ENCODE measurements around the gene KIFC3. TPM values are rescaled to one million over a fixed set of nuclear protein-coding genes. Genes with fewer than 3 reads are reported as not detected.

Gene KIFC3
- total and polyA plus RNA-seq, 2 of the 13 experiments (the other 11 are each of a cell fraction or from before 2014, with no cell fraction given): 42.1 to 45.3 TPM

DNA sequence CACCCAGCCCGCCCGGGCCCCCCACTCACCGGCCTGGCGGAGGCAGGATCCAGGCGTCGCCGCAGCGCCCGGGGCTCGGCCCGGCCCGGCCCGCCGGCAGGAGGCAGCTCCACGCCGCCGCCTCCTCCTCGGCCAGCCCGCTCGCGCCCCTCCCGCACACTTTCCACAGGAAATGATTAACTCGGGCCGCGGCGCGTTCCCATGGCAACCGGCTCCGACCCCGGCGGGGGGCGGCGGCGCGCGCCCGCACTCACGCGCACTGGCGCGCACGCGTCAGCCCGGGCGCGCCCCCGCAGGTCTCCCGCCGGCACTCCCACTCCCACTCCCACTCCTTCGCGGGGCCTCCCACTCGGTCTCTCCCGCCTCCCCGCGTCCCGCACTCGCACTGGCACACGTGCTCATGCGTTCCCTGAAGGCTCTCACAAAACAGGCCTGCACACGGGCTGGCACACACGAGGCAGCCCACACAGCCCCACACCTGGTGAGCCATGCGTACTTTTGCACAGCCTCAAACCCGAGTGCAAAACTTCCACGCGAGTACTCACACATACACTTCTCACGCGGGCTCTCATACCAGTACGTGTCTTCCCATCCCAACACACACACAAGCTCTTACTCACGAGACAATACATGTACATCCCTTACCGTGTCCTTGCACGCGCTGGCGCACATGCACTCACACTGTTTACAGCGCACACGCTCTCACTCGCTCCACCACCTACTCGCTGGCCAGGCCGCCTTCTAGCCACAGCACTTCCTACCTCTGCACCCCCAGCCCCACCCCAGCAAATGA, at the start of gene KIFC3 (continued):
- TF ChIP-seq PRDM10 (CRISPR knock-in tag; IDR thresholded peaks at IDR 0.05; ENCODE audit: low read depth) (0 out of 2 replicates have a peak, but pooled peaks have one; percentile 31), SP140L (CRISPR knock-in tag; IDR thresholded peaks at IDR 0.05; ENCODE audit: borderline replicate concordance) (no peak), TAF1 (CRISPR knock-in tag; IDR thresholded peaks at IDR 0.05) (no peak; the same call in 1 of the 2 replicates), ZNF7 (CRISPR knock-in tag; IDR thresholded peaks at IDR 0.05) (no peak), TMF1 (CRISPR knock-in tag; IDR thresholded peaks at IDR 0.05; ENCODE audit: low read depth) (peak; percentile 93), SMARCC2 (IDR thresholded peaks at IDR 0.05) (no peak), PAF1 (CRISPR knock-in tag; IDR thresholded peaks at IDR 0.05) (no peak), ZNF460 (CRISPR knock-in tag; IDR thresholded peaks at IDR 0.05; ENCODE audit: borderline replicate concordance) (no peak), ZNF275 (CRISPR knock-in tag; IDR thresholded peaks at IDR 0.05; ENCODE audit: borderline replicate concordance) (no peak; the same call in 1 of the 2 replicates), JUND (CRISPR knock-in tag; IDR thresholded peaks at IDR 0.05) (peak; percentile 72; the same call in 1 of the 2 replicates), KLF9 (CRISPR knock-in tag; IDR thresholded peaks at IDR 0.05; ENCODE audit: low read depth) (no peak), NBN (conservative IDR thresholded peaks at IDR 0.05) (no peak), RBM39 (IDR thresholded peaks at IDR 0.05; ENCODE audit: low read depth, low read length, poor library complexity, severe bottlenecking) (peak; percentile 27), ZBTB7B (CRISPR knock-in tag; IDR thresholded peaks at IDR 0.05) (no peak; the same call in 1 of the 2 replicates), NFKB2 (CRISPR knock-in tag; IDR thresholded peaks at IDR 0.05; ENCODE audit: borderline replicate concordance) (peak; percentile 83), ZNF549 (CRISPR knock-in tag; IDR thresholded peaks at IDR 0.05) (no peak), CAMTA2 (CRISPR knock-in tag; IDR thresholded peaks at IDR 0.05; ENCODE audit: borderline replicate concordance) (no peak), ZNF660 (CRISPR knock-in tag; IDR thresholded peaks at IDR 0.05; ENCODE audit: borderline replicate concordance, low read depth) (no peak), MIXL1 (CRISPR knock-in tag; IDR thresholded peaks at IDR 0.05) (no peak), SMAD1 (CRISPR knock-in tag; IDR thresholded peaks at IDR 0.05; ENCODE audit: borderline replicate concordance, low read depth) (peak; percentile 92; the same call in 1 of the 2 replicates), TRIM24 (CRISPR knock-in tag; IDR thresholded peaks at IDR 0.05) (0 out of 2 replicates have a peak, but pooled peaks have one; percentile 66), ATF7 (IDR thresholded peaks at IDR 0.05) (no peak), ATF7 (CRISPR knock-in tag; IDR thresholded peaks at IDR 0.05) (peak; percentile 49; the same call in 1 of the 2 replicates), PAWR (CRISPR knock-in tag; IDR thresholded peaks at IDR 0.05; ENCODE audit: borderline replicate concordance) (no peak)
- TF ChIP-seq, protein P1, sequence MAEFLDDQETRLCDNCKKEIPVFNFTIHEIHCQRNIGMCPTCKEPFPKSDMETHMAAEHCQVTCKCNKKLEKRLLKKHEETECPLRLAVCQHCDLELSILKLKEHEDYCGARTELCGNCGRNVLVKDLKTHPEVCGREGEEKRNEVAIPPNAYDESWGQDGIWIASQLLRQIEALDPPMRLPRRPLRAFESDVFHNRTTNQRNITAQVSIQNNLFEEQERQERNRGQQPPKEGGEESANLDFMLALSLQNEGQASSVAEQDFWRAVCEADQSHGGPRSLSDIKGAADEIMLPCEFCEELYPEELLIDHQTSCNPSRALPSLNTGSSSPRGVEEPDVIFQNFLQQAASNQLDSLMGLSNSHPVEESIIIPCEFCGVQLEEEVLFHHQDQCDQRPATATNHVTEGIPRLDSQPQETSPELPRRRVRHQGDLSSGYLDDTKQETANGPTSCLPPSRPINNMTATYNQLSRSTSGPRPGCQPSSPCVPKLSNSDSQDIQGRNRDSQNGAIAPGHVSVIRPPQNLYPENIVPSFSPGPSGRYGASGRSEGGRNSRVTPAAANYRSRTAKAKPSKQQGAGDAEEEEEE (CRISPR knock-in tag; IDR thresholded peaks at IDR 0.05; ENCODE audit: borderline replicate concordance): 0 out of 2 replicates have a peak, but pooled peaks have one; percentile 16

Measured in HepG2 (cell line).